ENCODE data around the gene ARL8A. TPM values are rescaled to one million over a fixed set of nuclear protein-coding genes. Genes with fewer than 3 reads are reported as not detected.
"Not testable (repeated sequence)": the region's sequence is repeated elsewhere in the genome, so short reads cannot be mapped to it uniquely, and the experiment has no call there.

The ARL8A gene
- total RNA-seq, 1 donor from 2014 or later, result 69.5 TPM

GRCh38 chr1:202179828-202180750, 35.6 kb upstream of the ARL8A start:
- ATAC-seq (ENCODE audit: poor library complexity), result no peak
- intact Hi-C loops (cut with DNase I), result no loop called here
- no peak for DNase-seq

- no peak for ATAC-seq (ENCODE audit: poor library complexity)
- intact Hi-C loops (cut with DNase I), result no loop called here
- DNase-seq, result no peak
Measured at GRCh38 chr1:202176949-202177927, 32.7 kb upstream of the ARL8A start.

GRCh38 chr1:202173993-202174392, 29.5 kb upstream of the ARL8A start:
- intact Hi-C loops (cut with DNase I), result no loop called here
- no peak for DNase-seq
- ATAC-seq (ENCODE audit: poor library complexity), result no peak

GRCh38 chr1:202172015-202172355, 27.4 kb upstream of the ARL8A start:
- no peak for DNase-seq
- intact Hi-C loops (cut with DNase I), result no loop called here
- no peak for ATAC-seq (ENCODE audit: poor library complexity)

GRCh38 chr1:202171292-202172014, 26.9 kb upstream of the ARL8A start:
- ATAC-seq (ENCODE audit: poor library complexity), result no peak
- intact Hi-C loops (cut with DNase I), result no loop called here

GRCh38 chr1:202170726-202171125, 26.2 kb upstream of the ARL8A start:
- ATAC-seq (ENCODE audit: poor library complexity), result no peak
- no peak for DNase-seq
- intact Hi-C loops (cut with DNase I), result no loop called here

More at GRCh38 chr1:202171292-202172014, 26.9 kb upstream of the ARL8A start:
- no peak for DNase-seq

- ATAC-seq (ENCODE audit: poor library complexity), result no peak
- intact Hi-C loops (cut with DNase I), result no loop called here
- DNase-seq, result no peak
Measured at GRCh38 chr1:202168861-202169260, 24.3 kb upstream of the ARL8A start.

- intact Hi-C loops (cut with DNase I), result no loop called here
- DNase-seq, result no peak
- no peak for ATAC-seq (ENCODE audit: poor library complexity)
Measured at GRCh38 chr1:202167708-202168415, 23.3 kb upstream of the ARL8A start.

GRCh38 chr1:202167054-202167453, 22.5 kb upstream of the ARL8A start:
- ATAC-seq (ENCODE audit: poor library complexity); intact Hi-C loops (cut with DNase I); DNase-seq: not testable (repeated sequence)

- no peak for DNase-seq
- intact Hi-C loops (cut with DNase I), result no loop called here
- no peak for ATAC-seq (ENCODE audit: poor library complexity)
Measured at GRCh38 chr1:202165942-202166843, 21.7 kb upstream of the ARL8A start.

GRCh38 chr1:202165267-202165941, 20.9 kb upstream of the ARL8A start:
- ATAC-seq (ENCODE audit: poor library complexity) (no peak), DNase-seq (no peak)
- intact Hi-C loops (cut with DNase I), result no loop called here

- intact Hi-C loops (cut with DNase I), result no loop called here
- DNase-seq, result no peak
Measured at GRCh38 chr1:202164271-202165037, 19.9 kb upstream of the ARL8A start.

GRCh38 chr1:202163281-202164270, 19.0 kb upstream of the ARL8A start:
- no peak for ATAC-seq (ENCODE audit: poor library complexity)
- no peak for DNase-seq
- intact Hi-C loops (cut with DNase I), result no loop called here

More at GRCh38 chr1:202164271-202165037, 19.9 kb upstream of the ARL8A start:
- no peak for ATAC-seq (ENCODE audit: poor library complexity)

- intact Hi-C loops (cut with DNase I), result no loop called here
- ATAC-seq (ENCODE audit: poor library complexity) (no peak), DNase-seq (no peak)
Measured at GRCh38 chr1:202162418-202163280, 18.1 kb upstream of the ARL8A start.

All from Right ventricle myocardium superior (tissue), 1 donor.